Measurements from ENCODE around the gene PLEKHJ1.

The PLEKHJ1 gene

GRCh38 chr19:2270157-2270422, 34.0 kb upstream of the PLEKHJ1 start:
- no peak for DNase-seq (ENCODE audit: low read depth in 4 of 4, low spot score in 1 of 4)

DNA sequence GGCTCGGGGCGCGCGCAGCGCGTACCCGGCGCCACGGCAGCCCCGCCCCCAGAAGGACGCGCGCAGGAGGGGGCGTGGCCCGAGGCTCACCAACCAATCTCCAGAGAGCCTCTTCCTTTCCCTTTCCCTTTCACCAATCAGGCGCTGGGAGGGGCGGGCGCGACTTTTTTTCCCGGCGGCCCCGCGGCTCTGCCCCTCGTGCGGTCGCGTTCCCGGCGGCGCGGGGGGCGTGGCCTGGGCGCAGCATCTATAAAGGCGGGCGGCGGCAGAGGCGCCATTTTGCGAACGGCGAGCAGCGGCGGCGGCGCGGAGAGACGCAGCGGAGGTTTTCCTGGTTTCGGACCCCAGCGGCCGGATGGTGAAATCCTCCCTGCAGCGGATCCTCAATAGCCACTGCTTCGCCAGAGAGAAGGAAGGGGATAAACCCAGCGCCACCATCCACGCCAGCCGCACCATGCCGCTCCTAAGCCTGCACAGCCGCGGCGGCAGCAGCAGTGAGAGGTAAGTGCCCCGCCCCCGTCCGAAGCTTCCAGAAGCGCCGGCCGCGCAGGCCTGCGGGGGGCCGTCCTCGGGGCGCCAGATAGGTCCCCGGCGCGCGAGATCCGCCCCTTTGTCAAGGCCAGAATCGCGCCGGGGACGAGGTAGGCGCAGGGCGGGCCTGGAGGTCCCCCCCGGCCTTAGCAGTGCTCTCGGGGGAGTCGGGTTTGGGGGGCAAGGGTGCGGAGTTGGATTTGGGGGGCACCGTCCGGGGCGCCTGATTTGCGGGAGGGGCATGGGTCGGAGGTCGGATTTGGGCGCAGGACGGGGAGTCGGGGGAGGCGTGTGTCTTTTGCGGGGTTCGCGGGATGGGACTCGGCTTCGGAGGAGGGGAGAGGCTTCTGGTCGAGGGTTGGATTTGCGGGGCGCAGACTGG, 33.4 kb upstream of the PLEKHJ1 start:
- DNase-seq (ENCODE audit: low read depth in 4 of 4, low spot score in 1 of 4): peak; percentile 93 to 98 (median 98)

DNA sequence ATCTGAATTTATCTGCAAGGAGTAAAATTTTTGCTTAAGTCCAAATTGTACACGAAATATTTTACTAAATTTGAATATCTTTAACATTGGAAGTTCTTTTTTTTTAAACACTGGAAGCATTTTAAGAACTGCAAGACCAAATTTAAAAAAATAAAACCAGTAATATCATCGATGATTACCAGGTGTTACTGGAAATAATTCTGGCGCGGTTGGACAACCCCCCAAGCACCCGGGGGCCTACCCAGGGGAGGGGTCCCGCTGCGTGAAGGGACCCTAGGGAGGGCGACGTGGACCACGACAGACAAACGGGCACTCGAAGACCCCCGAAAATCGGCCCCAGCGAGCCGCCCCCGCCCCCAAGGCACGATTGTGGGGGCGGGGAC, 32.7 kb upstream of the PLEKHJ1 start:
- no peak for DNase-seq (ENCODE audit: low read depth in 4 of 4, low spot score in 1 of 4)

GRCh38 chr19:2268480-2268830, 32.3 kb upstream of the PLEKHJ1 start:
- no peak for DNase-seq (ENCODE audit: low read depth in 4 of 4, low spot score in 1 of 4)

- no peak for DNase-seq (ENCODE audit: low read depth in 4 of 4, low spot score in 1 of 4)
These were observed 30.3 kb upstream of the PLEKHJ1 start for GRCh38 chr19:2266183-2266993.

- DNase-seq (ENCODE audit: low read depth in 4 of 4, low spot score in 1 of 4): no peak
These were observed 25.5 kb upstream of the PLEKHJ1 start for GRCh38 chr19:2261438-2262172.

GRCh38 chr19:2260341-2260805, 24.2 kb upstream of the PLEKHJ1 start:
- no peak for DNase-seq (ENCODE audit: low read depth in 4 of 4, low spot score in 1 of 4)

DNA sequence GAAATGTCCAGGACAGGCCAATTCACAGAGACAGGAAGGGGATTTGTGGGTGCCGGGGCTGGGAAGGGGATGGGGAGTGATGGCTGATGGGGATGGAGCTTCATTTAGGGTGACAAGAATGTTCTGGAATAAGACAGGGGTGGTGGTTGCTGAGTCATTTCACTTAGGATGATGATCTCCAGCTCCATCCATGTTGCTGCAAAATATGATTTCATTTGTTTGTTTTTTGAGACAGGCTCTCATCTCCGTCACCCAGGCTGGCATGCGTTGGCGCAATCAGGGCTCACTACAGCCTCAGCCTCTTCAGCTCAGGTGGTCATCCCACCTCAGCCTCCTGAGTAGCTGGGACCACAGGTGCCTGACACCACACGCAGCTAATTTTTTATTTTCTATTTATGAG, 23.2 kb upstream of the PLEKHJ1 start:
- no peak for DNase-seq (ENCODE audit: low read depth in 4 of 4, low spot score in 1 of 4)

- DNase-seq (ENCODE audit: low read depth in 4 of 4, low spot score in 1 of 4): no peak
These were observed 20.0 kb upstream of the PLEKHJ1 start, which contains the start of gene JSRP1 for GRCh38 chr19:2255982-2256685. Gene JSRP1, minus strand, starts transcription at chr19:2256417. Its CDS starts 1,103 bp downstream, at chr19:2255314.

- DNase-seq (ENCODE audit: low read depth in 4 of 4, low spot score in 1 of 4): no peak
These were observed 19.1 kb upstream of the PLEKHJ1 start for GRCh38 chr19:2255112-2255845.

- no peak for DNase-seq (ENCODE audit: low read depth in 4 of 4, low spot score in 1 of 4)
These were observed 18.1 kb upstream of the PLEKHJ1 start for GRCh38 chr19:2254064-2254872.

DNA sequence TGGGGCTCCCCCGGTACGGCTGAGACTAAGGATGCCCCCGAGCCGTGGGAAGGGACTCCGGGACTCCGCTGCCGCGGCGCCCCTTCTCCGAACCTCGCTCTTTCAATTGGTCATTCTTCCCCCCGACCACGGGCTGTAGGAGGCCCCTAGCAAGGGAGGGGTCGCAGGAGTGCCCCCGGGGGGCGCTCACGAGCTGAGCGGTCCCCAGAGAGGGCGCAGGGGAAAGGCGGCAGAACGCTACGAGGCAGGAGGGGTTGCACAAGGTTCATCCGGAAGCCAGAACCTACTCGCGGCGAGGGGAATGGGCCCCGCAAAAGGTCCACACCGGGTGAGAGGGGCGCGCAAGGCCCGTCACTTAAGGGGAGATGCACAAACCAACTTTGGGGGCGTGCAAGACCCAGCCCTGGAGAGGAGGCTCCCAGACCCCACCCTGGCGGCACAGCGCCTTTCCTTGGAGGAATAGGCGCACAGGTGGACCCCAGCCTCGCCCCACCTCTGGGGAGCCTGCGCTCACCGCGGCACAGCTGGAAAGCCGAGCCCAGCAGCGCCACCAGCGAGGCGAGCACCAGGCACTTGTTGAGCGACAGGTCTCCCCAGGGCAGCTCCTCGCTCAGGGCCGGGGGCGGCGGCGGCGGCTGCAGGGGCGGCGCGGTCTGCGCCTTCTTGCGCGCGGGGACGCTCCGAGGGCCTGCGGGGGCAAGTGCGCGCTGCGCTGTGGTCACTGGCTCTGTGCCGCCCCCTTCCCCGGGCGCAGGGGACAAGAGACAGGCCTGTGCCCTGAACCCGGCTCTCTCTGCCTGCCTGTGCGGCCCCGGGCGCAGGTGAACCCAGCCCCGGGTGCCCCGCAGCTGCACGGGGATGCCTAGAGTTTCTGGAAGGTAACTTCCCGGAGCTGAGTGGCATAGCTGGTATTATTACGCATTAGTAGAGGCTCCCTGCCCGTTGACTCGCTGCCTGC, 17.3 kb upstream of the PLEKHJ1 start:
- no peak for DNase-seq (ENCODE audit: low read depth in 4 of 4, low spot score in 1 of 4)

GRCh38 chr19:2252797-2253105, 16.6 kb upstream of the PLEKHJ1 start:
- DNase-seq (ENCODE audit: low read depth in 4 of 4, low spot score in 1 of 4): no peak

GRCh38 chr19:2252055-2252796, 16.1 kb upstream of the PLEKHJ1 start:
- no peak for DNase-seq (ENCODE audit: low read depth in 4 of 4, low spot score in 1 of 4)

- DNase-seq (ENCODE audit: low read depth in 4 of 4, low spot score in 1 of 4): no peak
These were observed 15.3 kb upstream of the PLEKHJ1 start for GRCh38 chr19:2251106-2252054.

DNA sequence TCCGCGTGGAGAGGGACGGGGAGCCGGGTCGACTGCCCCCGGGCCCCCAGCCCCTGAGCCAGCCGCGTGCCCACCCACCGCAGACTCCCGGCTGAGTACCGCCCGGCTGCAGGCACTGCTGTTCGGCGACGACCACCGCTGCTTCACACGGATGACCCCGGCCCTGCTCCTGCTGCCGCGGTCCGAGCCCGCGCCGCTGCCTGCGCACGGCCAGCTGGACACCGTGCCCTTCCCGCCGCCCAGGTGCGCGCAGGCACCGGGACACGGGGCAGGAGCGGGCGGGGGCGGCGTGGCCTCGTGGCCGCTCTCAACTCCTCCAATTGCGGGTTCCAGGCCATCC, 14.6 kb upstream of the PLEKHJ1 start:
- DNase-seq (ENCODE audit: low read depth in 4 of 4, low spot score in 1 of 4): no peak

Data from stimulated activated CD4-positive, alpha-beta T cell treated with anti-CD3 and anti-CD28 coated beads, Interleukin-1b, Interleukin-23, amount 100 ng/mL, for 24 hours (primary cell).